DOHH2 (cell line): ENCODE measurements around the gene SPTBN1.

ENCODE experiments used
- H3F3A ChIP-seq: fragments of 200-600 bp; sonication (generic), shearing (Covaris generic); 2 replicates; pipeline ENCODE4 v1.6.0; 2016; ENCODE audit warnings: antibody characterized with exemption, mild to moderate bottlenecking; ENCODE audit not compliant: control insufficient read depth, insufficient read depth
- H3K27ac ChIP-seq: fragments of 200-600 bp; sonication (generic); 2 replicates; pipeline ENCODE4 v1.5.1; 2014; ENCODE audit warnings: low read depth, mild to moderate bottlenecking, low read length, moderate library complexity
- H3K27me3 ChIP-seq: fragments of 200-600 bp; sonication (generic); 2 replicates; pipeline ENCODE4 v1.6.1; 2014; ENCODE audit warnings: mild to moderate bottlenecking, low read length, mixed read lengths; ENCODE audit not compliant: control insufficient read depth
- H3K36me3 ChIP-seq: fragments of 200-600 bp; sonication (generic); 2 replicates; pipeline ENCODE4 v1.6.1; 2014; ENCODE audit warnings: mild to moderate bottlenecking, low read length, moderate library complexity, mixed read lengths; ENCODE audit not compliant: control insufficient read depth
- H3K4me1 ChIP-seq: fragments of 200-600 bp; sonication (generic); 2 replicates; pipeline ENCODE4 v1.6.1; 2014; ENCODE audit warnings: mild to moderate bottlenecking, low read length, mixed read lengths; ENCODE audit not compliant: control insufficient read depth
- H3K4me2 ChIP-seq: fragments of 200-600 bp; sonication (generic); 2 replicates; pipeline ENCODE4 v1.6.0; 2014; ENCODE audit warnings: mild to moderate bottlenecking, low read length, moderate library complexity
- H3K4me3 ChIP-seq: fragments of 200-600 bp; sonication (generic); 2 replicates; pipeline ENCODE4 v1.5.1; 2014; ENCODE audit warnings: mild to moderate bottlenecking, low read length, mixed read lengths
- H3K79me2 ChIP-seq: fragments of 200-600 bp; sonication (generic); 2 replicates; pipeline ENCODE4 v1.6.1; 2014; ENCODE audit warnings: mild to moderate bottlenecking, low read length, mixed read lengths; ENCODE audit not compliant: control insufficient read depth
- H3K9me2 ChIP-seq: fragments of 200-600 bp; sonication (generic); replicated peaks from 2 replicates; pipeline ENCODE4 v1.6.1; 2014; ENCODE audit warnings: mild to moderate bottlenecking, low read length, mixed read lengths; ENCODE audit not compliant: control insufficient read depth
- H3K9me3 ChIP-seq: fragments of 200-600 bp; sonication (generic); 2 replicates; pipeline ENCODE4 v1.6.1; 2014; ENCODE audit warnings: antibody characterized with exemption, low read length, mixed read lengths; ENCODE audit not compliant: control insufficient read depth, insufficient read depth
- H4K20me1 ChIP-seq: fragments of 200-600 bp; sonication (generic); 2 replicates; pipeline ENCODE4 v1.6.0; 2014; ENCODE audit warnings: low read depth, mild to moderate bottlenecking, antibody characterized with exemption, low read length, moderate library complexity; ENCODE audit not compliant: control insufficient read depth, insufficient read depth
- CTCF ChIP-seq: fragments of 200-600 bp; sonication (generic); IDR thresholded peaks from one replicate; pipeline ENCODE4 v1.5.1; 2014; ENCODE audit warnings: antibody characterized with exemption, mild to moderate bottlenecking, low read depth, low read length; ENCODE audit not compliant: poor library complexity, severe bottlenecking
- EZH2phosphoT487 ChIP-seq: fragments of 200-600 bp; sonication (generic); IDR thresholded peaks from 2 replicates; pipeline ENCODE4 v1.6.1; 2017; ENCODE audit warnings: borderline replicate concordance, mild to moderate bottlenecking, antibody characterized with exemption, low read length, moderate library complexity, mixed read lengths

The SPTBN1 gene

DNA sequence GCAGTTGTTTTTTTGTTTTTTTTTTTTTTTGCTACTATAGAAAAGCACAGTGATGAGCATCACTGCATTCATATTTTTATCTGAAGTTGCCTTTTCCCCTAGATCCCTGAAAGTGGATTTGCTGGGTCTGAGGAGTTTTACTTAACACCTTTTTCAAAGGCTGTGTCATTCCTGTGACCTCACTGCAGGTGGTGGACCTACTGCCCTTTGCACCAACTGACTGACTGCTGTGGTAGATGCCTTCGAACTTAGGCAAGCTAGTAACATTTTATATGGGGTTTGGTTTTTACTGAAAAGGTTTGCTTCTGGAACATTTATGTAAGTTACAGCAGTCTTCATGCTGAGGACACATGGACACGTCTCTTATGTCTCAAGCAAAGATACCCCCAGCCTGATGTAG is 36.2 kb downstream of the SPTBN1 start:
- Histone ChIP-seq H3K4me3 (no peak overlapping the region), H3K36me3 (no peaks in the 10 kb centered on the region), H3K9me2 (no peaks in the 10 kb centered on the region), H4K20me1 (no peaks in the 10 kb centered on the region), H3K27ac (no peak overlapping the region), H3K9me3 (no peaks in the 10 kb centered on the region), H3K27me3 (no peaks in the 10 kb centered on the region), H3K4me1 (peaks cover 12% of the 10 kb centered on the region), H3K79me2 (no peaks in the 10 kb centered on the region), H3K4me2 (no peak overlapping the region), H3F3A (no peaks in the 10 kb centered on the region)
- no peak for TF ChIP-seq EZH2phosphoT487
- no peak for TF ChIP-seq CTCF

DNA sequence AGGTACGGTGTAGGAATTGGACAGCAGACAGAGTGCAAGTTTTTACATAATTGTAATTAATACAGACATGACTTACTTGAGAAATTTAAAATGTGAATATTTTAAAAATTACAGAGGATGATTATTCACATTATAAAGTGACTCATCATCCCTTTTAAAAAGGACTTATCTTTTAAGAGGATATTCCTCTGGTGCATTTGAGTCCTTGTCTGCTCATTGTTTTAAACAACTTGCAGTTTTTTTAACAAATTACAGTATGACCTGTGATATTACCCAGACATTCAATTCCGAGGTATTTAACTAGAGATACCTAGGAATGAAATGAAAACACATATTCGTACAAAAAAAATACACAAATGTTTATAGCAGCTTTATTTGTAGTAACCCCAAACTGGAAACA is 38.0 kb downstream of the SPTBN1 start:
- H4K20me1 ChIP-seq, result no peaks in the 10 kb centered on the region
- TF ChIP-seq CTCF, result no peak
- TF ChIP-seq EZH2phosphoT487, result no peak
- H3K79me2 ChIP-seq, result no peaks in the 10 kb centered on the region

DNA sequence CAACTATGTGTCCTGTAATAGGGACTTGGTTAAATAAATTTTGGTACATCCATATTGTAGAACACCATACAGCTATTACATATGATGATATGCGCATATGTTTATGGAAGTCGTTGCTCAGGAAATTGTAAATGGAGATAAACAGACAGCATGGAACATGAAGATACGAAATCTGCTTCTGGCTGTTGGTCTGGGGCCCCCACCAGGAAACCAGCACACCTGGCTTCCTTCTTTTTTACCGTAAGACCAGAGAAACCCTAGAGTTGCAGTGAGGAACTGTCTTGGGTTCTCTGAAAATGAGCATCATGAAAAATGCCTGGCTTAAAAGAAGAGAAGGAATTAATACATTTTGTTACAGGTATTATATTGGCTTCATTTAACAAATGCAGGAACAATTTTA is 40.8 kb downstream of the SPTBN1 start:
- Histone ChIP-seq H3K79me2 (no peaks in the 10 kb centered on the region), H3K9me3 (no peaks in the 10 kb centered on the region), H3F3A (no peaks in the 10 kb centered on the region), H3K27me3 (no peaks in the 10 kb centered on the region), H3K27ac (no peak overlapping the region), H3K9me2 (no peaks in the 10 kb centered on the region), H3K4me1 (peaks cover 12% of the 10 kb centered on the region), H3K4me2 (no peak overlapping the region), H3K36me3 (no peaks in the 10 kb centered on the region), H4K20me1 (no peaks in the 10 kb centered on the region), H3K4me3 (no peak overlapping the region)
- TF ChIP-seq CTCF, result no peak
- no peak for TF ChIP-seq EZH2phosphoT487

More for the DNA sequence above, 38.0 kb downstream of the SPTBN1 start:
- Histone ChIP-seq H3K27ac (no peak overlapping the region), H3K4me3 (no peak overlapping the region), H3K4me2 (no peak overlapping the region), H3K4me1 (peaks cover 12% of the 10 kb centered on the region), H3K9me3 (no peaks in the 10 kb centered on the region), H3K9me2 (no peaks in the 10 kb centered on the region), H3K36me3 (no peaks in the 10 kb centered on the region), H3F3A (no peaks in the 10 kb centered on the region), H3K27me3 (no peaks in the 10 kb centered on the region)
